MM.1S (cell line): ENCODE results near the gene MSLN.
"Not testable (repeated sequence)": the region's sequence is repeated elsewhere in the genome, so short reads cannot be mapped to it uniquely, and the experiment has no call there.

ENCODE experiments used
- DNase-seq: peaks from one replicate; pipeline ENCODE4 v3.0.0-alpha.2; 2015
- H2AFZ ChIP-seq: fragments of 300-600 bp; sonication (generic); 2 replicates; pipeline ENCODE4 v1.6.0; 2016; ENCODE audit warnings: antibody characterized with exemption, low read length
- H3F3A ChIP-seq: fragments of 300-600 bp; sonication (generic); 2 replicates; pipeline ENCODE4 v1.6.1; 2016; ENCODE audit warnings: mild to moderate bottlenecking, antibody characterized with exemption, low read length, moderate library complexity, mixed read lengths; ENCODE audit not compliant: insufficient read depth
- H3K27ac ChIP-seq: fragments of 300-600 bp; sonication (generic); 2 replicates; pipeline ENCODE4 v1.5.1; 2016; ENCODE audit warnings: mild to moderate bottlenecking, low read length
- H3K27me3 ChIP-seq: fragments of 300-600 bp; sonication (generic); replicated peaks from 2 replicates; pipeline ENCODE4 v1.6.0; 2016; ENCODE audit warnings: low read length; ENCODE audit not compliant: insufficient read depth
- H3K36me3 ChIP-seq: fragments of 300-600 bp; sonication (generic); replicated peaks from 2 replicates; pipeline ENCODE4 v1.6.1; 2016; ENCODE audit warnings: mild to moderate bottlenecking, low read length, mixed read lengths; ENCODE audit not compliant: insufficient read depth
- H3K4me1 ChIP-seq: fragments of 300-600 bp; sonication (generic); 2 replicates; pipeline ENCODE4 v1.6.1; 2016; ENCODE audit warnings: low read length, mixed read lengths
- H3K4me2 ChIP-seq: fragments of 300-600 bp; sonication (generic); 2 replicates; pipeline ENCODE4 v1.6.0; 2016; ENCODE audit warnings: low read depth, low read length
- H3K4me3 ChIP-seq: fragments of 300-600 bp; sonication (generic); 2 replicates; pipeline ENCODE4 v1.5.1; 2016; ENCODE audit warnings: low read length, mixed read lengths
- H3K79me2 ChIP-seq: fragments of 300-600 bp; sonication (generic); 2 replicates; pipeline ENCODE4 v1.6.1; 2016; ENCODE audit warnings: mixed run types, low read length, mixed read lengths
- H3K9ac ChIP-seq: fragments of 300-600 bp; sonication (generic); 2 replicates; pipeline ENCODE4 v1.6.1; 2016; ENCODE audit warnings: low read length, mixed read lengths
- H3K9me2 ChIP-seq: fragments of 300-600 bp; sonication (generic); replicated peaks from 2 replicates; pipeline ENCODE4 v1.6.1; 2016; ENCODE audit warnings: mild to moderate bottlenecking, low read length, mixed read lengths; ENCODE audit not compliant: insufficient read depth
- H3K9me3 ChIP-seq: fragments of 300-600 bp; sonication (generic); replicated peaks from 2 replicates; pipeline ENCODE4 v1.6.1; 2016; ENCODE audit warnings: mild to moderate bottlenecking, low read length, mixed read lengths; ENCODE audit not compliant: insufficient read depth
- H4K20me1 ChIP-seq: fragments of 300-600 bp; sonication (generic); 2 replicates; pipeline ENCODE4 v1.6.1; 2016; ENCODE audit warnings: mild to moderate bottlenecking, low read length, moderate library complexity, mixed read lengths; ENCODE audit not compliant: insufficient read depth
- EZH2 ChIP-seq: fragments of 300-600 bp; sonication (generic); optimal IDR thresholded peaks from 2 replicates; pipeline ENCODE3; 2017; ENCODE audit warnings: low read depth, mild to moderate bottlenecking, antibody characterized with exemption, low read length, mixed read lengths
- EZH2phosphoT487 ChIP-seq: fragments of 300-600 bp; sonication (generic); IDR thresholded peaks from 2 replicates; pipeline ENCODE4 v1.6.1; 2018; ENCODE audit warnings: antibody characterized with exemption, low read length
- TF ChIP-seq, protein P1 (sequence below): fragments of 300-600 bp; sonication (generic); IDR thresholded peaks from 2 replicates; pipeline ENCODE4 v1.5.1; 2016; ENCODE audit warnings: antibody characterized with exemption, low read length, mixed read lengths

MSLN gene

DNA sequence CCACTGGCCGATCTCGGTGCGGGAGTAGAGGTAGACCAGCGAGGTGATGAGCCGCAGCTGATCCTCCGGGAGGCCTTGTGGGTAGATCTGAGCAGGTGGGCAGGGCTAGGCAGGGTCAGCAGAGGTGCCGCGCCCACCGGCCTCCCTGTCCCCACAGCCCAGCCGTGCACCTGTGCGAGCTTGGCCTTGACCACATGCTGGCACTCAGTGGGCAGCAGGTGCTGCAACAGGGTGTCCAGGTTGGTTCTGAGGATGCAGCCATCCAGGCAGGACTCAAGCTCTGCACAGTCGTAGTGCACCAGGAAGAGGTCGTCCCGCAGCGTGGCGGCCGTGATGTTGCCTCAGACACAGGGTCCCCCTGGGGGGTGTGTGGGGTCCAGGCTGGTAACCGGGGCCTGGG lies 12.4 kb downstream of the MSLN start:
- no peaks in the 10 kb centered on the region for H3K9me2 ChIP-seq
- no peaks in the 10 kb centered on the region for H3K36me3 ChIP-seq
- no peak overlapping the region for H2AFZ ChIP-seq
- no peak for TF ChIP-seq EZH2phosphoT487
- TF ChIP-seq, protein P1, sequence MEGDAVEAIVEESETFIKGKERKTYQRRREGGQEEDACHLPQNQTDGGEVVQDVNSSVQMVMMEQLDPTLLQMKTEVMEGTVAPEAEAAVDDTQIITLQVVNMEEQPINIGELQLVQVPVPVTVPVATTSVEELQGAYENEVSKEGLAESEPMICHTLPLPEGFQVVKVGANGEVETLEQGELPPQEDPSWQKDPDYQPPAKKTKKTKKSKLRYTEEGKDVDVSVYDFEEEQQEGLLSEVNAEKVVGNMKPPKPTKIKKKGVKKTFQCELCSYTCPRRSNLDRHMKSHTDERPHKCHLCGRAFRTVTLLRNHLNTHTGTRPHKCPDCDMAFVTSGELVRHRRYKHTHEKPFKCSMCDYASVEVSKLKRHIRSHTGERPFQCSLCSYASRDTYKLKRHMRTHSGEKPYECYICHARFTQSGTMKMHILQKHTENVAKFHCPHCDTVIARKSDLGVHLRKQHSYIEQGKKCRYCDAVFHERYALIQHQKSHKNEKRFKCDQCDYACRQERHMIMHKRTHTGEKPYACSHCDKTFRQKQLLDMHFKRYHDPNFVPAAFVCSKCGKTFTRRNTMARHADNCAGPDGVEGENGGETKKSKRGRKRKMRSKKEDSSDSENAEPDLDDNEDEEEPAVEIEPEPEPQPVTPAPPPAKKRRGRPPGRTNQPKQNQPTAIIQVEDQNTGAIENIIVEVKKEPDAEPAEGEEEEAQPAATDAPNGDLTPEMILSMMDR = no peak
- TF ChIP-seq EZH2 = no peak
- no peaks in the 10 kb centered on the region for H3F3A ChIP-seq
- no peaks in the 10 kb centered on the region for H3K79me2 ChIP-seq
- no peak overlapping the region for H3K9ac ChIP-seq
- peaks cover 66% of the 10 kb centered on the region for H3K27me3 ChIP-seq
- no peak overlapping the region for H3K4me3 ChIP-seq
- no peak overlapping the region for H3K27ac ChIP-seq
- H3K4me2 ChIP-seq = no peak overlapping the region
- no peaks in the 10 kb centered on the region for H4K20me1 ChIP-seq
- H3K4me1 ChIP-seq = no peaks in the 10 kb centered on the region
- H3K9me3 ChIP-seq = no peaks in the 10 kb centered on the region
- peak; percentile 1 for DNase-seq

GRCh38 chr16:774086-775001 lies 13.8 kb downstream of the MSLN start:
- TF ChIP-seq, protein P1 = no peak
- TF ChIP-seq EZH2phosphoT487 = no peak
- TF ChIP-seq EZH2 = no peak
- Histone ChIP-seq H3K9me2 (no peaks in the 10 kb centered on the region), H3K4me2 (no peak overlapping the region), H3K36me3 (no peaks in the 10 kb centered on the region), H3K9ac (no peak overlapping the region), H3K79me2 (no peaks in the 10 kb centered on the region), H3K9me3 (no peaks in the 10 kb centered on the region), H4K20me1 (no peaks in the 10 kb centered on the region), H3K27me3 (peaks cover 79% of the 10 kb centered on the region), H2AFZ (no peak overlapping the region), H3K4me3 (no peak overlapping the region), H3F3A (no peaks in the 10 kb centered on the region), H3K27ac (no peak overlapping the region), H3K4me1 (no peaks in the 10 kb centered on the region)
- DNase-seq = peak; percentile 3

GRCh38 chr16:775236-775796 lies 14.8 kb downstream of the MSLN start:
- H2AFZ ChIP-seq = no peak overlapping the region
- DNase-seq = no peak
- H3K4me1 ChIP-seq = no peaks in the 10 kb centered on the region
- H3K9me3 ChIP-seq = no peaks in the 10 kb centered on the region
- no peak overlapping the region for H3K9ac ChIP-seq
- H3K27ac ChIP-seq = no peak overlapping the region
- no peaks in the 10 kb centered on the region for H3K36me3 ChIP-seq
- peaks cover 89% of the 10 kb centered on the region for H3K27me3 ChIP-seq
- no peak for TF ChIP-seq EZH2
- TF ChIP-seq, protein P1 = no peak
- 0 out of 2 replicates have a peak, but pooled peaks have one; percentile 53 for TF ChIP-seq EZH2phosphoT487
- no peaks in the 10 kb centered on the region for H3F3A ChIP-seq
- no peak overlapping the region for H3K4me3 ChIP-seq
- H4K20me1 ChIP-seq = no peaks in the 10 kb centered on the region
- no peaks in the 10 kb centered on the region for H3K9me2 ChIP-seq
- no peak overlapping the region for H3K4me2 ChIP-seq
- no peaks in the 10 kb centered on the region for H3K79me2 ChIP-seq

DNA sequence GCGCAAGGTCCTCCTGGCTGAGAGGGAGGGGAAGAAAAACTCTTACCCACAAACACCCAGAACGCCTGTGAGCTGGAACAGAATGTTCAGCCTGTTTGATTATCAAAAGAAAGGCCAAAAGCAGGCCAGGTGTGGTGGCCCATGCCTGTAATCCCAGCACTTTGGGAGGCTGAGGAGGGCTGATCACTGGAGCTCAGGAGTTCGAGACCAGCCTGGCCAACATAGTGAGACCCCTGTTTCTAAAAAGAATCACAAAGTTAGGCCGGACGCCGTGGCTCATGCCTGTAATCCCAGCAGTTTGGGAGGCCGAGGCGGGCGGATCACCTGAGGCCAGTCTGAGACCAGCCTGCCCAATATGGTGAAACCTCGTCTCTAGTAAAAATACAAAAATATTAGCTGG lies 15.8 kb downstream of the MSLN start:
- H3K27me3 ChIP-seq = peaks cover 93% of the 10 kb centered on the region

More for the DNA sequence above, 15.8 kb downstream of the MSLN start:
- H3F3A ChIP-seq, DNase-seq, H3K9me3 ChIP-seq, H2AFZ ChIP-seq, H3K9me2 ChIP-seq, H3K36me3 ChIP-seq, H3K4me3 ChIP-seq, H3K27ac ChIP-seq, H3K4me1 ChIP-seq, H3K9ac ChIP-seq, H3K79me2 ChIP-seq, H4K20me1 ChIP-seq, H3K4me2 ChIP-seq: not testable (repeated sequence)
